ENCODE measurements around the gene NPC1. TPM values are rescaled to one million over a fixed set of nuclear protein-coding genes. Genes with fewer than 3 reads are reported as not detected.

NPC1 gene
- total RNA-seq, 3 donors from 2014 or later, result 35.5 to 51.0 (median 41.2) TPM

DNA sequence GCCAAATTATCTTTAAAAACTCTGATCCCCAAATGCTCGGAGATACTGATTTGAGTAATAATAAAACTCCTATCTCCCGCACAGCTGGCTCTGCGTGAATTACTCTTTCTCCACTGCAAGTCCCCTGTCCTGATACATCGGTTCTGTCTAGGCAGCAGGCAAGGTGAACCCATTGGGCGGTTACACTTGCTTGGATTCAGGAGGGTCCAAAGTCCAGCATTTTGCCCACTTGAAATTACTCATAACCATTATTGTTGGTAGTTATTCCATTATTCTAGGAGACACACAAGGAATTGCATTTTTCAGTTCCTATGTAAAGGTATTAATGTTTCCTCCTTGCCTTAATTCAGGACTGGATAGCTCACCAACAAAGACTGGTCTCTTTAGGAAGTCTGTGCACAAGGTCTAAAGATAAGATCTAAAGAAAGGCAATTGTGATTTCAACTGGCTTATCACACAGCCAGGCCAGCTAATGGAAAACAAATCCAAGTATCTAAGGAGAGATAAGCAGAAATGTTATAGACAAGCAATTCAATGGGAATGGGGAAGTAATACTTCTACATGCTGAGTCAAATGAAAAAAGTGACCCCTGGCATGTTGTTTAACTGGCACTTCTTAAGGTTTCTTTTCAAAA, 23.2 kb upstream of the NPC1 start:
- ATAC-seq, result peak; percentile 70
- TF ChIP-seq CTCF (IDR thresholded peaks at IDR 0.05), result no peak
- intact Hi-C loops (cut with DNase I, micrococcal nuclease), result loop anchor here in 1 of 2 donors (10.0 kb wide), 1 partner anchor 95 kb away; no protein-coding TSS in a partner anchor
- H3K36me3 ChIP-seq (ENCODE audit: low read depth), result no peaks in the 10 kb centered on the region
- no peaks in the 10 kb centered on the region for H3K9me3 ChIP-seq
- H3K4me3 ChIP-seq, result no peak overlapping the region
- no peaks in the 10 kb centered on the region for H3K4me1 ChIP-seq (ENCODE audit: low read depth)
- no peak for DNase-seq

GRCh38 chr18:23608211-23608610, 21.9 kb upstream of the NPC1 start:
- H3K4me1 ChIP-seq (ENCODE audit: low read depth), result no peaks in the 10 kb centered on the region
- H3K4me3 ChIP-seq, result no peak overlapping the region
- ATAC-seq (no peak), DNase-seq (no peak)
- TF ChIP-seq CTCF (IDR thresholded peaks at IDR 0.05), result no peak
- no peaks in the 10 kb centered on the region for H3K36me3 ChIP-seq (ENCODE audit: low read depth)
- no peaks in the 10 kb centered on the region for H3K9me3 ChIP-seq
- intact Hi-C loops (cut with DNase I, micrococcal nuclease), result no loop called here

DNA sequence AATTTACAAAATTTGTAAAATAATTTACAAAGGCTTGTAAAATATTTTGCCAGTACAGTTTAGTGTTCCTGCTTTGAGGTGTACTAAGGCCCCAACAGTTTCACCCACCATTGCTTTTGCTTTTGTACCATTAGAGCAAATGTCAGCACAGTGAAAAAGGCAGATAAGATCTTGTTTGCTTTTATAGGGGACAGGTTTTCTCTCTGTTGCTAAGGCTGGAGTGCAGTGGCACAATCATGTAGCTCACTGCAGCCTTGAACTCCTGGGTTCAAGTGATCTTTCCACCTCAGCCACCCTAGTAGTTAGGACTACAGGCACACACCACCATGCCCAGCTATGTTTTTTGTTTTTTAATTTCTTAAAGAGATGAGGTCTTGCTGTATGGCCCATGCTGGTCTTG, 19.6 kb upstream of the NPC1 start:
- DNase-seq (no peak), ATAC-seq (no peak)
- TF ChIP-seq CTCF (IDR thresholded peaks at IDR 0.05), result no peak
- intact Hi-C loops (cut with DNase I, micrococcal nuclease), result no loop called here
- Histone ChIP-seq H3K9me3 (no peaks in the 10 kb centered on the region), H3K4me1 (ENCODE audit: low read depth) (no peaks in the 10 kb centered on the region), H3K36me3 (ENCODE audit: low read depth) (no peaks in the 10 kb centered on the region), H3K4me3 (no peak overlapping the region)

DNA sequence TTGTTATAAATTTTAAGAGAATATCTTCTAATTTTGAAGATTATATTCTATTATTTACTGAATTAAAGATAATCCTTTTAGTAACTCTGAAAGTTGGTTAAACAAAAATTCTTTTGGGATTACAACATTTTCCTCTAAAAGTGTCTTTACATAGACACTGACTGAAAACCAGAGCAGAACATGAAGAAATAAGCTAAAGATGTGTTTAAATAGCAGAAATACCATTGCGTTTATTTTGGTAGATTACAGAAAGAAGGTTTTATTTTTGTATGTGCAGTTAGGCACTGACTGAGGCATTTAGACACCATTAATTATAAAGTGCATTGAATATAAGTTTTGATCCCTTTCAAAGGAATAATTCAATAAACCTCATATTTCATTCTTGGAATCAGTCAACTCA, 13.5 kb upstream of the NPC1 start:
- intact Hi-C loops (cut with DNase I, micrococcal nuclease), result no loop called here
- ATAC-seq, result no peak
- Histone ChIP-seq H3K4me1 (ENCODE audit: low read depth) (no peaks in the 10 kb centered on the region), H3K36me3 (ENCODE audit: low read depth) (no peaks in the 10 kb centered on the region), H3K4me3 (no peak overlapping the region), H3K9me3 (no peaks in the 10 kb centered on the region)
- DNase-seq, result no peak
- TF ChIP-seq CTCF (IDR thresholded peaks at IDR 0.05), result no peak

DNA sequence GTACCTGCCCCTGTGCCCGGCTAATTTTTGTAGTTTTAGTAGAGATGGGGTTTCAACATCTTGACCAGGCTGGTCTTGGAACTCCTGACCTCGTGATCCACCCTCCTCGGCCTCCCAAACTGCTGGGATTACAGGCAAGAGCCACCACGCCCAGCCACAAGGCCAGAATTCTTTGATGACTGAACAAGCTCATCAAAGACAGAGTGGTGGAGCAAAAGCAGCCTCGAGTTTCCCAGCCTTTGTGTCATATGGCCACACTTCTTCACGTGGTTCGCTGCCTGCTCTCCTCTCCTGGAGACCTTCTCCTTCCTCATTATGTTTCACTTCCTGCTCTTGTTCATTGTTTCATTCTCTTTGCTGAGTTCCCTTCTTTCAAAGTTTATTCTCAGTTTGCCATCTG, 9.9 kb upstream of the NPC1 start:
- TF ChIP-seq CTCF (IDR thresholded peaks at IDR 0.05), result no peak
- intact Hi-C loops (cut with DNase I, micrococcal nuclease), result no loop called here
- Histone ChIP-seq H3K4me3 (no peak overlapping the region), H3K36me3 (ENCODE audit: low read depth) (no peaks in the 10 kb centered on the region), H3K4me1 (ENCODE audit: low read depth) (no peaks in the 10 kb centered on the region), H3K9me3 (no peaks in the 10 kb centered on the region)
- ATAC-seq, result peak; percentile 9
- no peak for DNase-seq

DNA sequence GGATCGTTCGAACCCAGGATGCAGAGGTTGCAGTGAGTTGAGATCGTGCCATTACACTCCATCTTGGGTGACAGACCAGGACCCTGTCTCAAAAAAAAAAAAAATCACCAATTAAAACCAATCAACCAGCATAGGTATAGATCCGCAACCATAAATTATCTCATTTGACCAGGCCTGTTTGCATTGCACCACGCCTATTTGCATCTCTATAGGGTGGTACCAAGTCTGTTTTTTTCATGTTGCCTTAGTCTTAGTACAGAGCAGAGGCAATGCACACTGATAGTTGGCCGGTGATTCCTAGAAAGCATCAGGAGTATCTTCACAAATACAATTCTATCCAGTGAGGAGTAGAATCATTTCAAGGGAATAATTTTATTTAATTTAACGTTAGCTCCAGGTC, 9.3 kb upstream of the NPC1 start:
- Histone ChIP-seq H3K4me3 (no peak overlapping the region), H3K36me3 (ENCODE audit: low read depth) (no peaks in the 10 kb centered on the region), H3K9me3 (no peaks in the 10 kb centered on the region), H3K4me1 (ENCODE audit: low read depth) (no peaks in the 10 kb centered on the region)
- DNase-seq, result no peak
- ATAC-seq, result peak; percentile 66
- intact Hi-C loops (cut with DNase I, micrococcal nuclease), result no loop called here
- no peak for TF ChIP-seq CTCF (IDR thresholded peaks at IDR 0.05)

All from mucosa of descending colon (tissue), 3 donors.